K562 (cell line): Measurements from ENCODE around the gene ING5.

Experiments
- CEBPB ChIP-seq: fragments of 450-650 bp; IDR thresholded peaks from 2 replicates; pipeline ENCODE4 v1.6.1; 2016; ENCODE audit warnings: missing genetic modification characterization, missing compliant biosample characterization
- EZH2 ChIP-seq: IDR thresholded peaks from 2 replicates; pipeline ENCODE4 v1.6.1; 2012; ENCODE audit warnings: low read depth, mild to moderate bottlenecking, inconsistent platforms, low read length, borderline replicate concordance
- NR4A1 ChIP-seq, 2 experiments: fragments of 250-450 bp in 1 of 2; fragments of 450-650 bp in 1 of 2; sonication (Bioruptor Pico) in 1 of 2; IDR thresholded peaks; 2 replicates each; pipeline versions ENCODE4 v1.4.0 to v1.6.1; 2016 to 2020; ENCODE audit warnings: mild to moderate bottlenecking in 2 of 2, missing compliant biosample characterization in 1 of 2, missing genetic modification characterization in 1 of 2, moderate library complexity in 1 of 2
- RBM15 ChIP-seq: fragments of 200-400 bp; formaldehyde crosslinking; IDR thresholded peaks from 2 replicates; pipeline ENCODE4 v1.6.1; 2018; ENCODE audit warnings: mild to moderate bottlenecking, low read length, moderate library complexity; ENCODE audit not compliant: insufficient read depth
- SMARCE1 ChIP-seq: fragments of 450-650 bp; IDR thresholded peaks from 2 replicates; pipeline ENCODE4 v1.7.1; 2016; ENCODE audit warnings: mild to moderate bottlenecking
- ZNF165 ChIP-seq: fragments of 250-450 bp; sonication (Bioruptor Pico); IDR thresholded peaks from 2 replicates; pipeline ENCODE4 v1.4.0; 2020; ENCODE audit warnings: borderline replicate concordance
- ZNF785 ChIP-seq: fragments of 250-450 bp; sonication (Bioruptor Pico); IDR thresholded peaks from 2 replicates; pipeline ENCODE4 v1.4.0; 2020; ENCODE audit warnings: mild to moderate bottlenecking

GRCh38 chr2:241746084-241746483, 44.2 kb downstream of the ING5 start:
- TF ChIP-seq EZH2 (no peak), RBM15 (no peak), ZNF165 (no peak), NR4A1 (CRISPR knock-in tag; IDR thresholded peaks at IDR 0.05) (no peak), NR4A1 (tag; IDR thresholded peaks at IDR 0.05) (no peak), CEBPB (tag) (no peak), SMARCE1 (no peak), ZNF785 (CRISPR knock-in tag) (no peak)
